Small intestine (tissue), 7 donors: Measurements from ENCODE around the gene CEMIP. TPM values are rescaled to one million over a fixed set of nuclear protein-coding genes. Genes with fewer than 3 reads are reported as not detected.

Source experiments
- DNase-seq, 2 donors: peaks; one replicate each; pipeline versions ENCODE4 v3.0.0 to v3.0.0-alpha.2; 2013
- FAIRE-seq: peaks from 2 replicates; lab custom pipeline; 2012; peaks lifted over from hg19 to GRCh38; lab: Jason Lieb, UNC
- H3K27ac ChIP-seq, 3 donors: one replicate each; pipeline ENCODE4 v1.5.1; 2013; ENCODE audit warnings: low read length in 2 of 3, mild to moderate bottlenecking in 2 of 3, control low read depth in 1 of 3, inconsistent platforms in 1 of 3, low read depth in 1 of 3, moderate library complexity in 1 of 3
- H3K27me3 ChIP-seq, 3 donors: one replicate each; pipeline ENCODE4 v1.6.1; 2013; ENCODE audit warnings: low read length in 3 of 3, inconsistent platforms in 1 of 3; ENCODE audit not compliant: control insufficient read depth in 3 of 3, insufficient read depth in 3 of 3
- H3K36me3 ChIP-seq, 3 donors: one replicate each; pipeline ENCODE4 v1.6.1; 2013; ENCODE audit warnings: low read length in 3 of 3, inconsistent platforms in 1 of 3, low read depth in 1 of 3, mild to moderate bottlenecking in 1 of 3, moderate library complexity in 1 of 3; ENCODE audit not compliant: control insufficient read depth in 3 of 3, insufficient read depth in 2 of 3
- H3K4me1 ChIP-seq, 3 donors: one replicate each; pipeline ENCODE4 v1.6.1; 2013; ENCODE audit warnings: low read length in 2 of 3, inconsistent platforms in 1 of 3, low read depth in 1 of 3, mild to moderate bottlenecking in 1 of 3, moderate library complexity in 1 of 3; ENCODE audit not compliant: control insufficient read depth in 3 of 3, insufficient read depth in 2 of 3
- H3K4me3 ChIP-seq, 3 donors: one replicate each; pipeline ENCODE4 v1.5.1; 2013; ENCODE audit warnings: low read length in 3 of 3, control low read depth in 1 of 3, inconsistent platforms in 1 of 3, low read depth in 1 of 3, mild to moderate bottlenecking in 1 of 3, moderate library complexity in 1 of 3
- H3K9me3 ChIP-seq, 2 donors: one replicate each; pipeline ENCODE4 v1.6.1; 2013; ENCODE audit warnings: low read depth in 1 of 2, low read length in 1 of 2; ENCODE audit not compliant: control insufficient read depth in 2 of 2, insufficient read depth in 1 of 2
- WGBS, 3 donors: extraction: QIAGEN DNeasy Blood & Tissue Kit; methylation state at CpG; one replicate each; pipeline ENCODE4 v1.1.7; 2013; 5-methylcytosine and 5-hydroxymethylcytosine counted together
- polyA plus RNA-seq, 4 donors: library from polyadenylated mRNA; stranded (reverse) in 3 of 4; unstranded in 1 of 4; fragments of 200-250 nt in 3 of 4; fragments of 120-200 nt in 1 of 4; gene quantifications; one replicate each; pipeline versions ENCODE4 v1.2.1 to v1.2.3, GENCODE V29; 2013
- donor health status: healthy with polysubstance abuse.
- donor health status: control.
- donor health status: control.
- donor health status: Bipolar disorder and iron deficiency.
- donor health status: healthy.

CEMIP gene
- polyA plus RNA-seq, 4 donors = 0.27 to 1.4 (median 0.93) TPM

GRCh38 chr15:80836223-80836622 lies 57.1 kb downstream of the CEMIP start:
- H3K27ac ChIP-seq = no peak overlapping the region
- H3K4me3 ChIP-seq = no peak overlapping the region
- no peaks in the 10 kb centered on the region for H3K4me1 ChIP-seq
- WGBS, 3 donors = 84 to 86% (median 84%) methylated on average over 9 of the region's 9 CpGs
- no peaks in the 10 kb centered on the region for H3K36me3 ChIP-seq
- H3K27me3 ChIP-seq = no peaks in the 10 kb centered on the region
- DNase-seq (no peak), FAIRE-seq (no peak)
- no peaks in the 10 kb centered on the region for H3K9me3 ChIP-seq

DNA sequence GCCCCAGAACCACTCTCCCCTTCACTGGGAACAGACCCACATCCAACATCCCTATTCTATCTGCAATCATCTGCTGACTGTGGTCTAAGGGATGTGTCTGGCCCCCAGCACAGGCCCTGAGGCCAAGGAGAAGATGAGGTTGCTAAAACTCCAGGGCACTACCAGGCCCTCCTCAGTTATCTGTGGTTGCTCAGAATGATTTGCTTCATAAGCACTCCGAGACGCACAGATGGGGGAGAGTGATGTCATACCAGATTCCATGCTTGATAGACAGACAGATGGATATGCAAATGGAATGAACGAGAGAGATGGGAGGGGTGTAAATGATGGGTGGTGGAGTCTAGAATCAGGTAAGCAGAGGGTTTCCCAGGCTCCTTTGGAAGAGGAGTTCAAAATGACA lies 57.8 kb downstream of the CEMIP start:
- Histone ChIP-seq H3K4me3 (no peak overlapping the region), H3K4me1 (no peaks in the 10 kb centered on the region), H3K36me3 (no peaks in the 10 kb centered on the region), H3K27me3 (no peaks in the 10 kb centered on the region), H3K9me3 (no peaks in the 10 kb centered on the region), H3K27ac (no peak overlapping the region)
- WGBS, 3 donors = 87 to 93% (median 89%) methylated on average over 3 of the region's 3 CpGs
- FAIRE-seq (no peak), DNase-seq (no peak)

GRCh38 chr15:80838012-80838411 lies 58.8 kb downstream of the CEMIP start:
- Histone ChIP-seq H3K4me3 (no peak overlapping the region), H3K27ac (no peak overlapping the region), H3K36me3 (no peaks in the 10 kb centered on the region), H3K27me3 (no peaks in the 10 kb centered on the region), H3K4me1 (no peaks in the 10 kb centered on the region), H3K9me3 (no peaks in the 10 kb centered on the region)
- no peak for DNase-seq
- WGBS, 3 donors = 86 to 87% (median 87%) methylated on average over 11 of the region's 11 CpGs
- no peak for FAIRE-seq

- Histone ChIP-seq H3K9me3 (no peaks in the 10 kb centered on the region), H3K36me3 (no peaks in the 10 kb centered on the region), H3K4me3 (no peak overlapping the region), H3K27ac (no peak overlapping the region), H3K27me3 (no peaks in the 10 kb centered on the region), H3K4me1 (no peaks in the 10 kb centered on the region)
- WGBS, 3 donors = 79 to 85% (median 84%) methylated on average over 7 of the region's 7 CpGs
- DNase-seq (no peak), FAIRE-seq (no peak)
Measured at GRCh38 chr15:80838666-80839065, 59.5 kb downstream of the CEMIP start.

GRCh38 chr15:80839764-80840130 lies 60.6 kb downstream of the CEMIP start:
- DNase-seq (no peak), FAIRE-seq (no peak)
- no peaks in the 10 kb centered on the region for H3K36me3 ChIP-seq
- no peaks in the 10 kb centered on the region for H3K9me3 ChIP-seq
- 29 to 53% (median 43%) methylated on average over 3 of the region's 3 CpGs for whole genome bisulfite sequencing, 3 donors
- H3K27ac ChIP-seq = no peak overlapping the region
- no peak overlapping the region for H3K4me3 ChIP-seq
- H3K4me1 ChIP-seq = no peaks in the 10 kb centered on the region
- no peaks in the 10 kb centered on the region for H3K27me3 ChIP-seq

GRCh38 chr15:80840182-80841130 lies 61.3 kb downstream of the CEMIP start:
- 72 to 83% (median 80%) methylated on average over 22 of the region's 22 CpGs for WGBS, 3 donors
- no peak for FAIRE-seq
- Histone ChIP-seq H3K9me3 (no peaks in the 10 kb centered on the region), H3K27ac (no peak overlapping the region), H3K27me3 (no peaks in the 10 kb centered on the region), H3K4me1 (no peaks in the 10 kb centered on the region), H3K36me3 (no peaks in the 10 kb centered on the region), H3K4me3 (no peak overlapping the region)
- no peak for DNase-seq

DNA sequence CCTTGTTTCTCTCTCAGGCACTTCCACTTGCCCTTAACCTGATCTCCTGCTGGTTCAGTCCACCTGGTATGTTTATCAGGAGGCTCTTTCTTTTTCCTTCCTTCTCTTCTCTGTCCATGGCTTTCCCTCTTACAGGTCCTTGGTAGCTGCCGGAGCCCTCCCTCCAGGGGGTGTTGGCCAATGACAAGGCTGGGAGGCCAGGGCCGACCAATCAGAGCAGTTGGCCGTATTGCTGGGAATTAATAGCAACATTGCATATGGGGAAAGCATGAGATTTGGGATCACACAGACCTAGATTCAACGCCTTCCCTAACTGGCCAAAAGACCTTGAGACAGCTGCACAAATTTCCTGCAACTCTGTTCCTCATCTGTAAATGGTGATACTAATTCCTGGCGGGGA lies 62.4 kb downstream of the CEMIP start:
- no peaks in the 10 kb centered on the region for H3K27me3 ChIP-seq
- H3K4me1 ChIP-seq = no peaks in the 10 kb centered on the region
- no peak for DNase-seq
- no peak overlapping the region for H3K4me3 ChIP-seq
- 92 to 95% (median 92%) methylated on average over 5 of the region's 5 CpGs for WGBS, 3 donors
- no peak overlapping the region for H3K27ac ChIP-seq
- no peak for FAIRE-seq
- no peaks in the 10 kb centered on the region for H3K9me3 ChIP-seq
- no peaks in the 10 kb centered on the region for H3K36me3 ChIP-seq

GRCh38 chr15:80844011-80844732 lies 65.0 kb downstream of the CEMIP start:
- Histone ChIP-seq H3K27me3 (no peaks in the 10 kb centered on the region), H3K27ac (no peak overlapping the region), H3K9me3 (no peaks in the 10 kb centered on the region), H3K36me3 (no peaks in the 10 kb centered on the region), H3K4me1 (no peaks in the 10 kb centered on the region), H3K4me3 (no peak overlapping the region)
- 73 to 78% (median 74%) methylated on average over 11 of the region's 11 CpGs for WGBS, 3 donors
- DNase-seq (no peak), FAIRE-seq (no peak)
